Kidney glomerular epithelial cell (primary cell): ENCODE measurements around the gene SLC38A7.
A peak's percentile ranks its signal among the peaks of the same experiment; 100 is the strongest.
"Not testable (repeated sequence)": the region's sequence is repeated elsewhere in the genome, so short reads cannot be mapped to it uniquely, and the experiment has no call there.

Source experiments
- DNase-seq: peaks from one replicate; lab custom pipeline; 2025; lab: John Stamatoyannopoulos, UW

SLC38A7 gene

DNA sequence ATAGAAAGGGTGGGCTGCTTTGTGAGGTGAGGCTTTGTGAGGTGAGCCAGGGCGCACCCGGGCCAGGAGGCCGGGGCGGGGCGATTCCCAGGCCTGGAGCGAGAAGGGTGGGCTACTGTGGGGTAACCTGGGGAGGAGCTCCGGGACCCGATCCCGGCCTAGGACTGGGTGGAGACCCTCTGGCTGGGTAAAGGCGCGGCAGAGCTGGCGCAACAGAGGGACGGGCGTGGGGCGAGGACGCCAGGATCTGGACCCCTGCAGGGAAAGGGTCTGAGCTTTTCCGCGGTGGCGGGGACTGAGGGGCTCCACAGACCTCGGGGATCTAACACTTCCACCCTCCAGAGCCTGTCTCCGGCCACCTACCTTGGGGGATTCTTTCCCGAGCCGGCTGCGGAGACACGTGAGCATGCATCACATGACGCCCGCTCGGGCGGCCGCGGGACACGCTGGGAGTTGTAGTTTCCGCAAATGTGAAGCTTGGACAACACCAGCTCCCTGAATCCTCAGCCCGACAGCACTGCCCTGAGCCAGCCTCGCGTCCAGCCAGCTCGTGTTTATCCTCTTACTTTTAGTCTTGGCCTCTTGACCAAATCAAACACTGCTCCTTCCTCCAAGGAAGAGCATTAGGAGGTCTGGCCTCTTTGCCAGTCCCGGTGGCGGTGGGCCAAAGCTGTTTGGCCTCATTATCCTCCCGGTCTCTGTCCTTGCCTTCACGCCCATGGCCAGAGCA lies at the start of gene SLC38A7:
Gene SLC38A7, minus strand, starts transcription at position 417 of the 730 bp plus-strand sequence. CDS start 4,644 bp downstream, outside the sequence.
- peak; percentile 49 for DNase-seq

- DNase-seq: peak; percentile 90
These were observed 49.3 kb upstream of the SLC38A7 start, which contains the start of gene GOT2 for GRCh38 chr16:58733671-58734458. Gene GOT2 (minus strand): TSS chr16:58734316. CDS start chr16:58734228, 88 bp downstream.

DNA sequence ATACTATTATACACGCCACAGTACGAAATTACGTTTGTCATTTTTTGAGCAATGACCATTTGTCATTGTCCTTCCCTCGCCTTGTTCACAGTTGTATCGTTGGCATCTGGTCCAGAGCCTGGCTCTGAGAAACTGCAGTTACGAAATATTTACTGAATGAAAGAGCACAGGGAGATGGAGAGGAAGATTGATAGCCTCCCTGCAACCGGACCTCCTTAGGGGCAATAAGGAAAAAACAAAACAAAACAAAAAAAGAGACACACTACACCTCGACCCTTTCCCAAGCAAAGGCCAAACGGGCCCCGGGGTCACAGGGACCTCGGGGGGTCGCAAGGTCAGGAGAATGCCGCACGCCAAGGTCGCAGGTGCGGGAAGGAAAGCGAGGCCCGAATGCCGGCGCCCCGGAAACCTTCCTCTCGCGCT lies 48.7 kb upstream of the SLC38A7 start:
- peak; percentile 4 for DNase-seq

GRCh38 chr16:58732545-58733247 lies 48.1 kb upstream of the SLC38A7 start:
- DNase-seq: peak; percentile 2

GRCh38 chr16:58730724-58731370 lies 46.3 kb upstream of the SLC38A7 start:
- DNase-seq: no peak

DNA sequence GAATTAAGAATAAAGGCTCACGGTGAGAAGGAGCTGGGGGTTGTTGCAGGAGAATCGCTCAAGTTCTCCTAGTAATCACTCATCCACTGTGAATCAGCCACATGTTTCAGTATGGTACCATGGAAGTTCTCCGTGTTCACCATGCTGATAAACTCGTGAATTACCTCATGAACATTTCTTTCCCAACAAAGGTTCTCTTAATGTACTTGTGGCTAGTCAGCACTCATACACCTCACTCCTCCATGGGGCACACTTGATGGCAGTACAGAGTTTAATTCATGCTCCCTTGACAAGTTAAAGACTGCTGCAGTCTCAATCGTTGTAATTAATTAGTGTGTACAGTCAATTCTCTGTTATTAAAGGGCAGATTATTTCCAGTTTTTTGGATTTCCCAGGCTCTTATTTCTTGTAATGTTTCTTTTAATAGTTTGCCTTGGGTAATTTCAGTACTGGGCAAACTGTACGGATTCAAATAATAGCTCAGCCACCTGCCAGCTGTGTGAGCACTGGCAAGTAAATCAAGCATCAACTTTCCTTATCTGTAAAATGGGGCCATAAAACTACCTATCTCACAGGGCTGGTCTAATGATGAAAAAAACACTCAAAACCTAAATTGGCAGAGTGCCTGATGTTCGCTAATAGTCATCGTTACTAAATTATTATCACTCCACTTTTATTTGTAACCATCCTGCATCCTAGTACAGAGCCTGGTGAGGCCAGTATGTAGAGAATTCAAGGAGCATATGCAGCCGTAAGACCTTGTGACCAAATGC lies 43.4 kb upstream of the SLC38A7 start:
- DNase-seq: no peak

DNA sequence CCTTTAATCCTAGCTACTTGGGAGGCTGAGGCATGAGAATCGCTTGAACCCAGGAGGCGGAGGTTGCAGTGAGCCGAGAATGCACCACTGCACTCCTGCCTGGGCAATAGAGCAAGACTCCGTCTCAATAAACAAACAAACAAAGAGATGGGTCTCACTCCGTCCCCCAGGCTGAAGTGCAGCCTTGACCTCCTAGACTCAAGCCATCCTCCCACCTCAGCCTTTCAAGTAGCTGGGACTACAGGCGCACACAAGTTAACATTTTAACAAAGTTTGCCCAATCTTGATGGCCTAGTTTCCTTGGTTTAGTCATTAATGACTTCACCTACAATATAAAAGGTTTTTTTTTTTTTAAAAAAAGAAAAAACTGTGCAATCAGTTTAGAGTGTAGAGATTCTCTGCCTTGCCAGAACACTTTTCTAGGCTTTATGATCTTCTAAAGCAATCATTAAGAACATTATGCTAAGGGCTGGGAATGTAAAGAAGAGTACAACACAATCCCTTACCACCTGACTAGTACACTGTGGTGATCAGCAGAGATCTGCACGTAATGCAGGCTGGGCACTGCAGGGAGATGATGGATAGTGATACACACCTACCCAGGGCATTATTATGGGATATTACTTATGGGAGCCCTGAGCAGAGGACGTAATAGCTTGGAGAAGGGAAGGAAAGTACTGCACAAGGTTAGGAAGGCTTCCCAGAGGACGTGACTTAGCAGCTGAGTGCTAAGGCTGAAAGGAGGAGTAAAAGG lies 42.6 kb upstream of the SLC38A7 start:
- no peak for DNase-seq

DNA sequence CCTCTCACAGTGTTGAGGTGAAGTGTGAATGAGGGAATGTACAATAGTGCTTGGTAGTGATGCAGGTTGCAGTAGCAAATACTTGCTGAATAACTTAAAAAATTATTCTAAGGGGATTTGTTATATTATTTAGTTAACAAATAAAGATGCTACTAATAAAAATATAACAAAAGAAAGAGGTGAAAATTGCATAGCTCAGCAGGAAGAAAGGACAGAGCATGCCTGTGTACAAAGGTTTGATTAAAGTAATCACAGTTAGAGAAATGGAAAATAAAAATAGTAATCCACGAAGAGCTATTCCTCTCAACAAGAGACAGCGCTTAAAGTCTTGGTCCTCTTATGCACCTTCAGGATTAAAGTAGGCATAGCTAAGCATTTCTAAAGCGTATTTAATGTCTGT lies 38.5 kb upstream of the SLC38A7 start:
- no peak for DNase-seq

DNA sequence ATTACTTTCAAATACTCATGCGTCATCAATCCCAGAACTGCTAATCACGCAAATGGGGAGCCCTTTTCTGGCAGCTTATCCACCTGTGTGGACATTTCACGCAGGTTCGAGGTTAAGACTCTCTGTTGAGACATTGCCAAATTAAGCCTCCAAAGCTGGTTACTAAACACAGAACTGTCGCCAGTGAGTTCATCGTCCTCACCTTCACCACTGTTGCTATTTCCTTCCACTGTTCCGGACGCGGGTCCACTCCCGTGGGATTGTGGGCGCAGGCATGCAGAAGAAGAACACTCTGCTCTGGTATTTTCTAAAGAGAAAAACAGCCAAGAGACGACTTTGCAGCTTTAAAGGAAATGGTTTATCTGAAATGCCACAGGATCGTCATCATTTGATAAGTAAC lies 33.4 kb upstream of the SLC38A7 start:
- no peak for DNase-seq

DNA sequence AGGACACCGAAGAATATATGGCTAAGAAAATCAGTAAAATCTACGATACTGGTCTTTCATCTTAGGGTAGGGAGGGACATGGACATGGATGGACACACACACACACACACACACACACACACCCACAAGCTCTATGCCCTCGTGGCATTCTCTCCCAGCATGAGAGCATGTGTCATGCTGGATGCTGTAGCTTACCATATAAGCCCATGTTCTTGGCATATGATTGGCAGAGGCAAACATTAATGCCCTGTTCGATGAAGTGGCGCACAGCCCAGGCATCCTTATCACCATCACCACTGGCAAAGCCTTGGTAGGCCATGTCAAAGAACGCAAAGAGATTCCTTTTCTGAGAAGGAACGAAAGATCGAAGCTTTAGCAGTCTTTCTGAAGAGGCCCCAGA lies 31.9 kb upstream of the SLC38A7 start:
- DNase-seq: no peak

DNA sequence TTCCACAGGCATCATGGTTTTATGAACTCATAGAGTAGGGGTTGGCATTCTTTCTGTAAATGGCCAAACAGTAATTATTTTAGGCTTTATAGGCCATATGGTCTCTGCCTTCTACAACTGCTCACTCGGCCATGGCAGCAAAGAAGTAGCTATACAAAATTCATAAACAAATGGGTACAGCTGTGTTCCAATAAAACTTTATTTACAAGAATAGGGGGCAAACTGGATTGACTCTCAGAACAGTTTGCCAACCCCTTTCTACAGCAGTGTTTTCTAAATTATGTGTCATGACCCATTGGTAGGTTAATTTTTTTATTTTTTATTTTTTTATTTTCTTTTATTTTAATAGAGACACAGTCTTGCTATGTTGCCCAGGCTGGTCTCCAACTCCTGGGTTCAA lies 29.2 kb upstream of the SLC38A7 start:
- DNase-seq: no peak

GRCh38 chr16:58709333-58709732 lies 24.8 kb upstream of the SLC38A7 start:
- peak; percentile 72 for DNase-seq

DNA sequence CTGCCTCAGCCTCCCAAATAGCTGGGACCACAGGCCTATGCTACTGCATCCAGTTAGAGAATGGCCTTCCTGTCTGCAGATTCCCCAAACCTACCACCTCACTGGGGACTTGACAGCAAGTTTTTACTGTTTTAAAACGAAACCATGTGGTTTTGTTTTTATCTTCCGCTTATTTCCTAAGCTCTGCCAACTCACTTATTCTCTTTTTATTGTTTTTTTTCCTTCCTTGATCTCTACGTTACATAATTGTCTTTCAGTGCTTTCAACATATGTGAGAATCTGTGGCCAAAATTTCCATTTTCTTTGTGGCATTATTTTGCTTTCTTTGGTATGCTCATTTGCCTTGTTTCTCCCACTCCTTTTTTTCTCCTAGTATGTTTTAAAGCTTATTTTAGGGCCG lies 14.6 kb upstream of the SLC38A7 start:
- no peak for DNase-seq

- DNase-seq: no peak
These were observed 10.8 kb upstream of the SLC38A7 start for GRCh38 chr16:58695368-58695767.

- no peak for DNase-seq
These were observed 7.9 kb upstream of the SLC38A7 start for GRCh38 chr16:58692450-58692849.

DNA sequence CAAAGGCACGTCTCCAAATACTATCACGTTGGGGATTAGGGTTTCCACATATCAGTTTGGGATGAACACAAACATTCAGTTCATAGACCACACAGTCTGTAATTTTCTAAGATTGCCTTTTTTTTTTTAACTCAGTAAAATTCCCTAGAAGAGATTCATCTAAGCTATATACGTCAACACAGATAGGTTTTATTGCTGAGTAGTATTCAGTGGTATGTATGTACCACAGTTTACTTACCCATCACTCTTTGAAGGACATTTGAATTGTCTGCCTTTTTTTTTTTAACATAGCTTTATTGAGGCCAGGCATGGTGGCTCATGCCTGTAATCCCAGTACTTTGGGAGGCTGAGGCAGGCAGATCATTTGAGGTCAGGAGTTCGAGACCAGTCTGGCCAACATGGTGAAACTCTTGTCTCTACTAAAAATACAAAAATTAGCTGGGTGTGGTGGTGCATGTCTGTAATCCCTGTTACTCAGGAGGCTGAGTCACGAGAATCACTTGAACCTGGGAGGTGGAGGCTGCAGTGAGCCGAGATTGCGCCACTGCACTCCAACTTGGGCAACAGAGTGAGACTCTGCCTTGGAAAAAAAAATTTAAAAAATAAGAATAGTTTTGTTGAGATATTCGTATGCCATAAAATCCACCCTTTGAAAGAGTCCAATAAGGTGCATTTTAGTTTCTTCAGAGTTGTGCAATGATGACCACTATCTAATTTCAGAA lies 2.6 kb upstream of the SLC38A7 start:
- DNase-seq: not testable (repeated sequence)

GRCh38 chr16:58685084-58685449 lies 497 bp upstream of the SLC38A7 start:
- no peak for DNase-seq

DNA sequence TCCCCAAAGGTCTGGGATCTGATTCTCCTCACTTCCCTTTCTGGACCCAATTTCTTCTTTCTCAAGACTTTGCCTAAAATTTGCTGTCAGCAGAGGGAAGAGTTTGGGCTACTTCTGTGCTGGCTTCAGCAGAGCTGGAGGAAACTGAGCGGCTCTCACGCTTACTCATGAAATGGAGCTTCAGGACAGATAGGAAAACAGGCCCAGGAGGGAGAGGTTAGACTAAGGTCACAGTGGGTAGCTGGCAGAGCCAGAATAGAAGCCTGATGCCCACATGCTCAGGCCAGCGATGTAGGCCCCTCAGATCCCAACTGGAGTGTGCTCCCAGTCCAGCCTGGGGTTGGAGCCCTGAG lies 593 bp downstream of the SLC38A7 start:
- DNase-seq: no peak

DNA sequence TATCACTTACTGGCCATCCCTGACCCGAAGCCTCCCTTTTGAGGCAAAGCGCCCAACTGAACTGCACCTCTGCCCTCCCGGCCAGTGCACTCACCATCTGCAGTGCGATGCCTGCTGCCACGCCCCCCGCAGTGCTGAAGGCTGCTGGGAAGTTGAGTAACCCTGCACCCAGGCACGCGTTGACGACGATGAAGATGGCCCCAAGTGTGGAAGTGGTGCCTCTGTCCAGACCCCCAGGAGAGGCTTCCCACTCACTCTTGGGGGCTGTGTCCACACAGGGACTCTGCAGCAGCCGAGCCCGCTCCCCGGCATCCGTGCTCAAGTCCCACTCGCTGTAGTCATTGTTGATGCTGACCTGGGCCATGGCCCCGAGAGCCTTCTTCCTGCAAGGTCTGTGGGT lies 4.8 kb downstream of the SLC38A7 start:
- no peak for DNase-seq

DNA sequence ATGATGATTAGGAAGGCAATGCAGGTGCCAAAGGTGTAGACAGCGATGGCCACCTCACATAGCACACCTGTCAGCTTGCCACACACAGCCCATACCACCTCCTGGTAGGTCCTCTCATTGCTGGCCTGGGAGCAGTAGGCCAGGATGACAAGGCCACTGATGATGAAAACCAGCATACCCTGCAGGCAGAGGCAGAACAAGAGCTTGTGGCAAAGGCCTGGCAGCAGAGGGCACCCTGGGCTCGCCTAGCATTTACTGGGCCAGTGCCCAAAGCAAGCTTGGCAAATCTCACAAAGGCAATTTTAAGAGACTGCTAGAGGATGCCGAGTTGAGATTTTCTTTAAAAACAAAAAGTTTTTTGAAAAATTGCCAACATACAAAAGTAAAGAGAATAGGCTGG lies 5.9 kb downstream of the SLC38A7 start:
- DNase-seq: no peak
